ENCODE measurements around the gene GGT5.

- TF ChIP-seq, protein P1, sequence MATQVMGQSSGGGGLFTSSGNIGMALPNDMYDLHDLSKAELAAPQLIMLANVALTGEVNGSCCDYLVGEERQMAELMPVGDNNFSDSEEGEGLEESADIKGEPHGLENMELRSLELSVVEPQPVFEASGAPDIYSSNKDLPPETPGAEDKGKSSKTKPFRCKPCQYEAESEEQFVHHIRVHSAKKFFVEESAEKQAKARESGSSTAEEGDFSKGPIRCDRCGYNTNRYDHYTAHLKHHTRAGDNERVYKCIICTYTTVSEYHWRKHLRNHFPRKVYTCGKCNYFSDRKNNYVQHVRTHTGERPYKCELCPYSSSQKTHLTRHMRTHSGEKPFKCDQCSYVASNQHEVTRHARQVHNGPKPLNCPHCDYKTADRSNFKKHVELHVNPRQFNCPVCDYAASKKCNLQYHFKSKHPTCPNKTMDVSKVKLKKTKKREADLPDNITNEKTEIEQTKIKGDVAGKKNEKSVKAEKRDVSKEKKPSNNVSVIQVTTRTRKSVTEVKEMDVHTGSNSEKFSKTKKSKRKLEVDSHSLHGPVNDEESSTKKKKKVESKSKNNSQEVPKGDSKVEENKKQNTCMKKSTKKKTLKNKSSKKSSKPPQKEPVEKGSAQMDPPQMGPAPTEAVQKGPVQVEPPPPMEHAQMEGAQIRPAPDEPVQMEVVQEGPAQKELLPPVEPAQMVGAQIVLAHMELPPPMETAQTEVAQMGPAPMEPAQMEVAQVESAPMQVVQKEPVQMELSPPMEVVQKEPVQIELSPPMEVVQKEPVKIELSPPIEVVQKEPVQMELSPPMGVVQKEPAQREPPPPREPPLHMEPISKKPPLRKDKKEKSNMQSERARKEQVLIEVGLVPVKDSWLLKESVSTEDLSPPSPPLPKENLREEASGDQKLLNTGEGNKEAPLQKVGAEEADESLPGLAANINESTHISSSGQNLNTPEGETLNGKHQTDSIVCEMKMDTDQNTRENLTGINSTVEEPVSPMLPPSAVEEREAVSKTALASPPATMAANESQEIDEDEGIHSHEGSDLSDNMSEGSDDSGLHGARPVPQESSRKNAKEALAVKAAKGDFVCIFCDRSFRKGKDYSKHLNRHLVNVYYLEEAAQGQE (IDR thresholded peaks at IDR 0.05): no peak
- TF ChIP-seq, protein P2, sequence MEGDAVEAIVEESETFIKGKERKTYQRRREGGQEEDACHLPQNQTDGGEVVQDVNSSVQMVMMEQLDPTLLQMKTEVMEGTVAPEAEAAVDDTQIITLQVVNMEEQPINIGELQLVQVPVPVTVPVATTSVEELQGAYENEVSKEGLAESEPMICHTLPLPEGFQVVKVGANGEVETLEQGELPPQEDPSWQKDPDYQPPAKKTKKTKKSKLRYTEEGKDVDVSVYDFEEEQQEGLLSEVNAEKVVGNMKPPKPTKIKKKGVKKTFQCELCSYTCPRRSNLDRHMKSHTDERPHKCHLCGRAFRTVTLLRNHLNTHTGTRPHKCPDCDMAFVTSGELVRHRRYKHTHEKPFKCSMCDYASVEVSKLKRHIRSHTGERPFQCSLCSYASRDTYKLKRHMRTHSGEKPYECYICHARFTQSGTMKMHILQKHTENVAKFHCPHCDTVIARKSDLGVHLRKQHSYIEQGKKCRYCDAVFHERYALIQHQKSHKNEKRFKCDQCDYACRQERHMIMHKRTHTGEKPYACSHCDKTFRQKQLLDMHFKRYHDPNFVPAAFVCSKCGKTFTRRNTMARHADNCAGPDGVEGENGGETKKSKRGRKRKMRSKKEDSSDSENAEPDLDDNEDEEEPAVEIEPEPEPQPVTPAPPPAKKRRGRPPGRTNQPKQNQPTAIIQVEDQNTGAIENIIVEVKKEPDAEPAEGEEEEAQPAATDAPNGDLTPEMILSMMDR (IDR thresholded peaks at IDR 0.05; ENCODE audit: low read depth, low read length, missing input control): no peak
These were observed 59.8 kb downstream of the GGT5 start for GRCh38 chr22:24185001-24185500.

Data from liver (tissue), 2 donors.